HCT116 (cell line): ENCODE measurements around the gene NUDT4.

ENCODE experiments used
- POLR2A ChIP-seq: IDR thresholded peaks from 2 replicates; pipeline ENCODE4 v1.7.0; 2011; ENCODE audit warnings: borderline replicate concordance; ENCODE audit not compliant: insufficient read depth, insufficient read length; ENCODE audit errors: extremely low read depth
- ZNF274 ChIP-seq: fragments of 200-500 bp; sonication (Bioruptor generic); IDR thresholded peaks from 2 replicates; pipeline ENCODE4 v1.6.1; 2014; ENCODE audit warnings: mild to moderate bottlenecking, low read depth, low read length, inconsistent platforms
- TF ChIP-seq, protein P1 (sequence below), 3 experiments: fragments of 200-600 bp in 1 of 3; sonication (generic) in 1 of 3; IDR thresholded peaks in 2 of 3; conservative IDR thresholded peaks in 1 of 3; 2 replicates each; pipeline ENCODE4 v1.5.1; 2012 to 2017; ENCODE audit warnings: low read depth in 2 of 3, low read length in 2 of 3, antibody characterized with exemption in 1 of 3, borderline replicate concordance in 1 of 3, control low read depth in 1 of 3, mild to moderate bottlenecking in 1 of 3, mixed read lengths in 1 of 3, mixed run types in 1 of 3, moderate library complexity in 1 of 3; ENCODE audit not compliant: insufficient read depth in 1 of 3

GRCh38 chr12:93438266-93439050, 60.7 kb downstream of the NUDT4 start:
- TF ChIP-seq, protein P1, sequence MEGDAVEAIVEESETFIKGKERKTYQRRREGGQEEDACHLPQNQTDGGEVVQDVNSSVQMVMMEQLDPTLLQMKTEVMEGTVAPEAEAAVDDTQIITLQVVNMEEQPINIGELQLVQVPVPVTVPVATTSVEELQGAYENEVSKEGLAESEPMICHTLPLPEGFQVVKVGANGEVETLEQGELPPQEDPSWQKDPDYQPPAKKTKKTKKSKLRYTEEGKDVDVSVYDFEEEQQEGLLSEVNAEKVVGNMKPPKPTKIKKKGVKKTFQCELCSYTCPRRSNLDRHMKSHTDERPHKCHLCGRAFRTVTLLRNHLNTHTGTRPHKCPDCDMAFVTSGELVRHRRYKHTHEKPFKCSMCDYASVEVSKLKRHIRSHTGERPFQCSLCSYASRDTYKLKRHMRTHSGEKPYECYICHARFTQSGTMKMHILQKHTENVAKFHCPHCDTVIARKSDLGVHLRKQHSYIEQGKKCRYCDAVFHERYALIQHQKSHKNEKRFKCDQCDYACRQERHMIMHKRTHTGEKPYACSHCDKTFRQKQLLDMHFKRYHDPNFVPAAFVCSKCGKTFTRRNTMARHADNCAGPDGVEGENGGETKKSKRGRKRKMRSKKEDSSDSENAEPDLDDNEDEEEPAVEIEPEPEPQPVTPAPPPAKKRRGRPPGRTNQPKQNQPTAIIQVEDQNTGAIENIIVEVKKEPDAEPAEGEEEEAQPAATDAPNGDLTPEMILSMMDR (IDR thresholded peaks at IDR 0.05 in 2 of 3, conservative IDR thresholded peaks at IDR 0.05 in 1 of 3; ENCODE audit: borderline replicate concordance in 1 of 3, insufficient read depth in 1 of 3, low read depth in 2 of 3, low read length in 2 of 3), result no peak
- no peak for TF ChIP-seq POLR2A
- TF ChIP-seq ZNF274, result no peak
